ENCODE measurements around the gene CRHR1. TPM values are rescaled to one million over a fixed set of nuclear protein-coding genes. Genes with fewer than 3 reads are reported as not detected.

The CRHR1 gene
- total and polyA plus RNA-seq, 7 donors = 0.09 to 0.30 TPM; not detected in 5

DNA sequence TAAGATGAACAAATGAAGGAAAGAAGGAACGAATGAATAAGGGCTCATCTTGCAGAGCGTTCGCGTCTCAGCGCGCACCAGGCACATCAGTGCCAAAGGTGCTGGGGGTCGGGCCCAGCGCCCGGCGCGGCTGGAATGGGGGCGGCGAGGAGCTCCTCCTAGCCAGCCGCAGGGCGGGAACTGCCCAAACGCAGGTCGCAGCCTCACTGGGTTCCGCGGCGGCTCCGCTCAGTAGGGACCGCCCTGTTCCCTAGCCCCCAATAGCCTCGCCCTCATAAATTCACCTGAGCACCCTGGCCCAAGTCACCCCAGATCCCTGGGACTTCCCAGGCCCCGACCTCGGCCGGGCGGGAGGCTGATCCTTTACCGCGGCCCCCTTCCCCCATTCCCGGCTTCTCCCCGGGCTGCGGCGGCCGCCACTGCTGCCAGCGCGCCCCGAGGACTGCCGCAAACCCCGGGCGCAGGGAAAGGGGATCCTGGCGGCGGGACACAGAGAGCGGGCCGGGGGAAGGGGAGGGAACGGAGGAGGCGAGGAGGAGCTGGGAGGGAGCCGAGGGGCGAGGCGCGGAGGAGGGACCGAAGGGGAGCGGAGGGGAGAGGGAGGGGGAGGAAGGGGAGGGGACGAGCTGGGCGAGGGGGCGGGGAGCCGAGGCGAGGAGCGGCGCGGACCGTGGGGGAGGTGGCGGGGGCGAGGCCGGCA lies 377 bp upstream of the CRHR1 start:
- WGBS, 3 donors = 0 to 1% (median 1%) methylated on average over 29 to 64 of the region's 64 CpGs
- intact Hi-C loops (cut with DNase I) = no loop called here
- peak overlapping the region; percentile 64 for H3K4me3 ChIP-seq
- TF ChIP-seq, protein P1, sequence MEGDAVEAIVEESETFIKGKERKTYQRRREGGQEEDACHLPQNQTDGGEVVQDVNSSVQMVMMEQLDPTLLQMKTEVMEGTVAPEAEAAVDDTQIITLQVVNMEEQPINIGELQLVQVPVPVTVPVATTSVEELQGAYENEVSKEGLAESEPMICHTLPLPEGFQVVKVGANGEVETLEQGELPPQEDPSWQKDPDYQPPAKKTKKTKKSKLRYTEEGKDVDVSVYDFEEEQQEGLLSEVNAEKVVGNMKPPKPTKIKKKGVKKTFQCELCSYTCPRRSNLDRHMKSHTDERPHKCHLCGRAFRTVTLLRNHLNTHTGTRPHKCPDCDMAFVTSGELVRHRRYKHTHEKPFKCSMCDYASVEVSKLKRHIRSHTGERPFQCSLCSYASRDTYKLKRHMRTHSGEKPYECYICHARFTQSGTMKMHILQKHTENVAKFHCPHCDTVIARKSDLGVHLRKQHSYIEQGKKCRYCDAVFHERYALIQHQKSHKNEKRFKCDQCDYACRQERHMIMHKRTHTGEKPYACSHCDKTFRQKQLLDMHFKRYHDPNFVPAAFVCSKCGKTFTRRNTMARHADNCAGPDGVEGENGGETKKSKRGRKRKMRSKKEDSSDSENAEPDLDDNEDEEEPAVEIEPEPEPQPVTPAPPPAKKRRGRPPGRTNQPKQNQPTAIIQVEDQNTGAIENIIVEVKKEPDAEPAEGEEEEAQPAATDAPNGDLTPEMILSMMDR (IDR thresholded peaks at IDR 0.05) = no peak
- no peaks in the 10 kb centered on the region for H3K9me3 ChIP-seq
- ATAC-seq (peak in 2 of 4 donors; percentile 18 to 29), DNase-seq (peak; percentile 41 to 59)
- H3K27me3 ChIP-seq (ENCODE audit: insufficient read depth in 3 of 3, low read length in 2 of 3) = peaks cover 0 to 63% (median 25%) of the 10 kb centered on the region in 3 donors
- no peak overlapping the region for H3K27ac ChIP-seq
- H3K4me1 ChIP-seq = peaks cover 16% of the 10 kb centered on the region
- no peaks in the 10 kb centered on the region for H3K36me3 ChIP-seq (ENCODE audit: insufficient read depth in 1 of 2, low read depth in 1 of 2)

DNA sequence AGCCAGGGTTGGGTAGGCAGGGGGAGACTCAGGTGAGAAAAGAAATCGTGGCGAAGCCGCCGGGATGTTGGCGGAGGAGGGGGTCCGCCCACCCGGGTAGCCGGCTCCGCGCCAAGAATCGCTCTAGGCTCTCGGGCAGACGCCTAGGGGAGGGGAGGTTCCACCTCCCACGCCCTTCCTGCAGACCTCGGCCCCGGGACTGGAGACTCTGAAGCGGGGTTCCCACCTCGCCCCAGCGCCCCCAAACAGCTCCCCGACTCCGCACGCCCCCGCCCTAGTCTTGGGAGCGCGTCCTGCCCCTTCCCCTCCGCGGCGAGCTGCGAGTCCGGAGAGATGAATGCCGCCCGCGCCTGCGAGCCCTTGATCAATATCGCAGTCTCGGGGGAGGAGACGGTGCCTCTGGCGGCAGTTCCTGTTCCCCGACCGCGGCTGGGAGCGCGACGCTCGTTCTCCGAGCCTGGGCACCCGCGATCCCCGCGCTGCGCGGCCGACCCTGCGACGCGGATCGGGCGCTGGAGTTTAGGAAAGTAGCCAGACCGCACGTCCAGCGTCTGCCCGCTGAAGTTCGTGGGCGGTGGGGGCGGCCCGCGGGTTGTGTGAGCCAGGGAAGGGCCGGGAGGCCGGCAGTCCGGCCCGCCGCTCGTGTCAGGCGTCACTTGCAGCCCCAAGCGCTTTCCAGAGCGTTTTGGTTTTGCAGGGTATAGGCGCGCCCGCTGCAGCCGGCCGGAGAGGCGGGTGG lies 790 bp downstream of the CRHR1 start:
- no peaks in the 10 kb centered on the region for H3K36me3 ChIP-seq (ENCODE audit: insufficient read depth in 1 of 2, low read depth in 1 of 2)
- H3K4me3 ChIP-seq = peak overlapping the region; percentile 64
- DNase-seq (peak; percentile 26 to 62), ATAC-seq (peak; percentile 28 to 36 (median 34))
- 1% methylated on average over 69 to 82 of the region's 82 CpGs for WGBS, 3 donors
- H3K9me3 ChIP-seq = no peaks in the 10 kb centered on the region
- TF ChIP-seq, protein P1 (IDR thresholded peaks at IDR 0.05) = no peak
- H3K27me3 ChIP-seq (ENCODE audit: insufficient read depth in 3 of 3, low read length in 2 of 3) = peaks cover 0 to 62% (median 29%) of the 10 kb centered on the region in 3 donors
- H3K4me1 ChIP-seq = peaks cover 16% of the 10 kb centered on the region
- no peak overlapping the region for H3K27ac ChIP-seq
- intact Hi-C loops (cut with DNase I) = no loop called here

DNA sequence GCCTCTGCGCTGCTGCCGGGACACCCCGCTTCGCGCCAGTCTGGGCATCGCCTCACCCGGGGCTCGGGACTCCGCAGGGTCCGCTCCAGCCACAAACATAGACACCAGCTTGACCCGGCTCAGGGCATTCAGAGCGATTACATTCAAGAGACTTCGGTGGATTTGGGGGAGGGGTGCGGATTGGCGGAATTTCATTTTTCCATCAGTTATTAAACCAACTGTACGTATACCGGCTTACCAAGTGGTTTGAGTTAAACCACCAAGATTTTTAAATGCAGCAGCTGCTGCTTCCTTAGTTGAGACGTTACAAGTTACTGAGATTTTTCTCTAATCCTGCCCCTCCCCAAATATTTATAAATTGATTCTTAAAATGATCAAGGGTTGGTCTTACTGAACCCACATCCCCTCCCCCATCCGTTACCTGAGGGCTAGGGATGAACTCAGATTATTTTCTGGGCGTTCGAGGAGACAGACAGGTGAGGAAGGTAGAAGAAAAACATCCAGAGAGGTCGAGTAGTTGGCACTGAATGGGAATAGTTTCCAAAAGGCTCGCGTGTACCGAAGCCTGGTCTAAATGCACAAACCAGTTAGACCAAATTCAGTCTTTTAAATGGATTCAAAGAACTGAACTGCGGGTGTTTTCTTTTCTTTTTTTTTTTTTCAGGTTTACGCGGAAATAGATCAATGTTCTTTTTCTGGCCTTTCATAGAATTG lies 1.5 kb downstream of the CRHR1 start:
- peaks cover 16% of the 10 kb centered on the region for H3K4me1 ChIP-seq
- TF ChIP-seq, protein P1 (IDR thresholded peaks at IDR 0.05) = no peak
- ATAC-seq = no peak
- H3K36me3 ChIP-seq (ENCODE audit: insufficient read depth in 1 of 2, low read depth in 1 of 2) = no peaks in the 10 kb centered on the region
- 39 to 41% (median 41%) methylated on average over 28 of the region's 28 CpGs for WGBS, 3 donors
- no peak for DNase-seq
- peak overlapping the region; percentile 64 for H3K4me3 ChIP-seq
- H3K27me3 ChIP-seq (ENCODE audit: insufficient read depth in 3 of 3, low read length in 2 of 3) = peaks cover 0 to 65% (median 29%) of the 10 kb centered on the region in 3 donors
- intact Hi-C loops (cut with DNase I) = no loop called here
- no peak overlapping the region for H3K27ac ChIP-seq
- H3K9me3 ChIP-seq = no peaks in the 10 kb centered on the region

DNA sequence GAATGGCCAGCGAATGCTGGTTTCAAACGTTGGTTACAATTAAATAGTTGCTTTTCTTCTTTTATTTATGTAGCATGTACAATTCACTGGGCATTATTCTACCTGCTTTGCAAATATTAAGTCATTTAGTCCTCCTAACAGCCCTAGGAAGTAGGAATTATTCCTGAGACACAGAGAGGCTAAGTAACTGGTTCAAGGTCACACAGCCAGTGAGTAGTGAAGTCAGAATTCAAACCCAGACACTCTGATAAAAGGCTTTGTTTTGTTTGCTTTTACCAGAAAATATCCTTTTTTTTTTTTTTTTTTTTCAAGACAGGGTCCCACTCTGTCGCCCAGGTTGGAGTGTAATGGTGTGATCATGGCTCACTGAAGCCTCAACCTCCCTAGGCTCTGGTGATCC lies 2.2 kb downstream of the CRHR1 start:
- Histone ChIP-seq H3K4me1 (peaks cover 16% of the 10 kb centered on the region), H3K9me3 (no peaks in the 10 kb centered on the region), H3K4me3 (no peak overlapping the region), H3K27me3 (ENCODE audit: insufficient read depth in 3 of 3, low read length in 2 of 3) (peaks cover 0 to 61% (median 29%) of the 10 kb centered on the region in 3 donors), H3K36me3 (ENCODE audit: insufficient read depth in 1 of 2, low read depth in 1 of 2) (no peaks in the 10 kb centered on the region), H3K27ac (no peak overlapping the region)
- DNase-seq (no peak), ATAC-seq (no peak)
- 87 to 90% (median 89%) methylated on average over 3 of the region's 3 CpGs for WGBS, 3 donors
- TF ChIP-seq, protein P1 (IDR thresholded peaks at IDR 0.05) = no peak
- intact Hi-C loops (cut with DNase I) = no loop called here

Data from psoas muscle (tissue), 8 donors.